ENCODE data around the gene TUBGCP6.

The TUBGCP6 gene

GRCh38 chr22:50200461-50201190 lies 44.2 kb downstream of the TUBGCP6 start, which contains the start of gene SELENOO:
TSS of gene SELENOO (plus strand) at chr22:50201011. CDS start at chr22:50201037, 26 bp downstream.
- Histone ChIP-seq H3K27me3 (ENCODE audit: control insufficient read depth, low read length) (no peaks in the 10 kb centered on the region), H3K36me3 (ENCODE audit: control insufficient read depth, low read length) (peaks cover 81% of the 10 kb centered on the region), H3K27ac (ENCODE audit: low read depth, low read length) (peak within 1 kb of the TSS; percentile 81), H3K4me1 (ENCODE audit: control insufficient read depth, low read length) (peaks cover 52% of the 10 kb centered on the region), H3K9me3 (ENCODE audit: control insufficient read depth, insufficient read depth, low read length) (no peaks in the 10 kb centered on the region), H3K9me2 (replicated peaks; ENCODE audit: control insufficient read depth, low read length) (no peaks in the 10 kb centered on the region), H4K20me1 (ENCODE audit: control insufficient read depth, insufficient read depth, low read depth, low read length) (peaks cover 9% of the 10 kb centered on the region; the same call in 1 of the 2 replicates), H3K4me3 (ENCODE audit: low read length) (peak within 1 kb of the TSS; percentile 100), H3K79me2 (ENCODE audit: control insufficient read depth, low read length) (peaks cover 72% of the 10 kb centered on the region), H3F3A (ENCODE audit: control insufficient read depth, insufficient read depth) (peaks cover 11% of the 10 kb centered on the region), H3K4me2 (ENCODE audit: low read length) (peak within 1 kb of the TSS; percentile 98)
- TF ChIP-seq CTCF (IDR thresholded peaks at IDR 0.05; ENCODE audit: low read depth, low read length, poor library complexity, severe bottlenecking) (no peak), EZH2phosphoT487 (IDR thresholded peaks at IDR 0.05; ENCODE audit: borderline replicate concordance, low read length) (no peak)

- Histone ChIP-seq H3F3A (ENCODE audit: control insufficient read depth, insufficient read depth) (peaks cover 10% of the 10 kb centered on the region), H3K4me3 (ENCODE audit: low read length) (peak overlapping the region; percentile 75), H3K36me3 (ENCODE audit: control insufficient read depth, low read length) (peaks cover 82% of the 10 kb centered on the region), H3K27ac (ENCODE audit: low read depth, low read length) (peak overlapping the region; percentile 71), H3K4me1 (ENCODE audit: control insufficient read depth, low read length) (peaks cover 58% of the 10 kb centered on the region), H3K4me2 (ENCODE audit: low read length) (peak overlapping the region; percentile 81), H3K9me2 (replicated peaks; ENCODE audit: control insufficient read depth, low read length) (no peaks in the 10 kb centered on the region), H3K27me3 (ENCODE audit: control insufficient read depth, low read length) (no peaks in the 10 kb centered on the region), H3K79me2 (ENCODE audit: control insufficient read depth, low read length) (peaks cover 70% of the 10 kb centered on the region), H4K20me1 (ENCODE audit: control insufficient read depth, insufficient read depth, low read depth, low read length) (peaks cover 9% of the 10 kb centered on the region; the same call in 1 of the 2 replicates), H3K9me3 (ENCODE audit: control insufficient read depth, insufficient read depth, low read length) (no peaks in the 10 kb centered on the region)
- TF ChIP-seq EZH2phosphoT487 (IDR thresholded peaks at IDR 0.05; ENCODE audit: borderline replicate concordance, low read length): no peak
- no peak for TF ChIP-seq CTCF (IDR thresholded peaks at IDR 0.05; ENCODE audit: low read depth, low read length, poor library complexity, severe bottlenecking)
Observed at GRCh38 chr22:50199829-50200460, 44.9 kb downstream of the TUBGCP6 start.

- Histone ChIP-seq H3K4me2 (ENCODE audit: low read length) (peak overlapping the region; percentile 81), H3K27ac (ENCODE audit: low read depth, low read length) (peak overlapping the region; percentile 71), H3K4me3 (ENCODE audit: low read length) (peak overlapping the region; percentile 75), H3K36me3 (ENCODE audit: control insufficient read depth, low read length) (peaks cover 83% of the 10 kb centered on the region), H3K4me1 (ENCODE audit: control insufficient read depth, low read length) (peaks cover 62% of the 10 kb centered on the region), H3K27me3 (ENCODE audit: control insufficient read depth, low read length) (no peaks in the 10 kb centered on the region), H3K9me3 (ENCODE audit: control insufficient read depth, insufficient read depth, low read length) (no peaks in the 10 kb centered on the region), H3F3A (ENCODE audit: control insufficient read depth, insufficient read depth) (peaks cover 7% of the 10 kb centered on the region), H4K20me1 (ENCODE audit: control insufficient read depth, insufficient read depth, low read depth, low read length) (peaks cover 5% of the 10 kb centered on the region; the same call in 1 of the 2 replicates), H3K79me2 (ENCODE audit: control insufficient read depth, low read length) (peaks cover 70% of the 10 kb centered on the region), H3K9me2 (replicated peaks; ENCODE audit: control insufficient read depth, low read length) (no peaks in the 10 kb centered on the region)
- TF ChIP-seq EZH2phosphoT487 (IDR thresholded peaks at IDR 0.05; ENCODE audit: borderline replicate concordance, low read length): no peak
- TF ChIP-seq CTCF (IDR thresholded peaks at IDR 0.05; ENCODE audit: low read depth, low read length, poor library complexity, severe bottlenecking): no peak
Observed at GRCh38 chr22:50199251-50199721, 45.5 kb downstream of the TUBGCP6 start.
